Measurements from ENCODE around the gene GRP. TPM values are rescaled to one million over a fixed set of nuclear protein-coding genes. Genes with fewer than 3 reads are reported as not detected.

GRP gene
- total and polyA plus RNA-seq, 9 donors: 0.23 to 6.1 (median 1.6) TPM; not detected in 5

DNA sequence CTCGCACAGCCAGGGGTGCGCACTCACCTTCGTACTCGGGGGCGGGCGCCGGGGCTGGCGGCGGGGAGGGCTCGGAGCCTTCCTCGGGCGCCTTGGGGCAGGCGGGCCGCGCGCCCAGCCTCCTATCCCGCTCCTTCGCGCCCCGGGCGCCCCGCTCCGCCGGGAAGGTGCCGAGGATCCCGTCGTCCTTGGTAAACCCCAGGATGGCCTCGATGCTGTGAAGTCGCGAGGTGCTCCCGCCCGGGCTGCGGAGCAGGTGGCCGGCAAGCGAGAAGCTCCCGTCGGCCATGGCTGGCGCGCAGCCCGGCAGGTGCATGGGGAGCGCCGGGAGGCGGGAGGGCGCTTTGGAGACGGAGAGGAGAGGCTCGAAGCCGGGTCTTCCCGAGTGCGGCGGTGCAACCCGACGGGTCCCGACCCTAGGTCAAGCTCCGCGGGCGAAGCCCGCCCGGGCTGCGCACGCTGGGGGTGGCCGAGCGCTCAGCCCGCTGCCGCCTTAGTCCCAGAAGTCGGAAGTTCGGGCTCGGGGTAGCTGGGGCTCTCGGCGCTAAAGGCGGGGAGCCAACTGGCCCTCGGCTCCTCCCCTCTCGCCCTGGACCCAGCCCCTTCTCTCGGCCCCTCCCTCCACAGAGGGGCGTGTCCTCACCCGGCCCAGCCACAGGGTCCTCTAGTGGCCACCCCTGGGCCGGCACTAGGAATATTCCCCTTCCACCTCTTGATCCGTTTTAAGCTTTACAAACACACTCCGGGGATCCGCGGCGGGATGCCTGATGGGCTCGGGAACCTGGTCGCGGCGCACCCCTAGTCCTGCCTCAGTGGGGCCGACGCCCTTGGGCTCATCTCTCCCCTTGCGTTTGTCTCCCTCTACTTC lies 53.2 kb downstream of the GRP start, which contains the start of gene RAX:
RAX (minus strand) TSS at position 564 of the 868 bp plus-strand sequence; CDS start at position 316, 248 bp downstream.
- Histone ChIP-seq H3K4me1 (ENCODE audit: control insufficient read depth, insufficient read depth, low read length) (peaks cover 28% of the 10 kb centered on the region), H3K9me3 (replicated peaks; ENCODE audit: control insufficient read depth, low read depth, low read length) (no peaks in the 10 kb centered on the region), H3K4me3 (ENCODE audit: low read length) (peak within 1 kb of the TSS; percentile 5), H3K27me3 (ENCODE audit: control insufficient read depth, insufficient read depth, low read length) (peaks cover 84% of the 10 kb centered on the region), H3K27ac (ENCODE audit: low read length) (no peak within 1 kb of the TSS), H3K36me3 (ENCODE audit: control insufficient read depth, insufficient read depth, low read length) (no peaks in the 10 kb centered on the region)
- under 1% methylated on average over 77 of the region's 88 CpGs for WGBS (ENCODE audit: insufficient coverage)
- no peak for DNase-seq

DNA sequence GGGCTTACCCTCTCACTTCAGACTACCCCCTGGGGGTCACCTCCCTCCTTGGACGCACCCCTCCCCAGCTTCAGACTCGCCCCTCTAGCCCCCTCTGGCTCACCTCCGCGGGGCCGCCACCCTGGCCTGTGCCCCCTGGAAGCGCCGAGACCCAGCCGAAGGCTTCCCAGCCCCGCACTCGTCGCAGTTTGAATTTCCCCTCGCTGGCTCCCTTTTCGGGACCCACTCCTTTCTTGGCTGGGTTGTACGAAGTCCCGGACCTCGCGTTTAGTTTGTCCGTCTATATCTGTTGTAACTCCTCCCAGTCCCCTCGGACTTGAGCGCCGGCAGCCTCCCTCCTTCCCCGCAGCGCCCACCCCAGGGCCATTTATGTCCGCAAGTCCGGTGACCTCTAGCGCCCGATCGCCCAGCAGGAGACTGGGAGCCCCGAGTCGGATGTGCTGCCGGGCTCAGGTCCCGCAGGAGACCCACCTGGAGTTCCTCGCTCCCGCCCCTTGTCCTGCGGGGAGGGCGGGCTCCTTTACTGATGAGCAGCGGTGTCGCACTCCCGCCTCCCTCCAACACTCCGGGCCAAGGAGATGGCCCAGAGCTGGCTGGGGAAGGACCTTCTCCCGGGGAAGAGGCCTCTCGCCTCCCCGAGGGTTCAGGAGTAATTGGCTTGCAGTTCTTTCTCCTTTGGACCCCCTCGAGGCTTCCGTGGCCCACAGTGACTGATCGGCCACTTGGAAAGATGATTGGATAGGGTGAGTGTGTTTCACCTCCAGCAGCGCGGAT lies 54.0 kb downstream of the GRP start:
- DNase-seq: no peak
- H3K4me1 ChIP-seq (ENCODE audit: control insufficient read depth, insufficient read depth, low read length): peaks cover 22% of the 10 kb centered on the region
- H3K27ac ChIP-seq (ENCODE audit: low read length): no peak overlapping the region
- no peak overlapping the region for H3K4me3 ChIP-seq (ENCODE audit: low read length)
- no peaks in the 10 kb centered on the region for H3K36me3 ChIP-seq (ENCODE audit: control insufficient read depth, insufficient read depth, low read length)
- WGBS (ENCODE audit: insufficient coverage): 2% methylated on average over 37 of the region's 48 CpGs
- H3K9me3 ChIP-seq (replicated peaks; ENCODE audit: control insufficient read depth, low read depth, low read length): no peaks in the 10 kb centered on the region
- peaks cover 81% of the 10 kb centered on the region for H3K27me3 ChIP-seq (ENCODE audit: control insufficient read depth, insufficient read depth, low read length)

DNA sequence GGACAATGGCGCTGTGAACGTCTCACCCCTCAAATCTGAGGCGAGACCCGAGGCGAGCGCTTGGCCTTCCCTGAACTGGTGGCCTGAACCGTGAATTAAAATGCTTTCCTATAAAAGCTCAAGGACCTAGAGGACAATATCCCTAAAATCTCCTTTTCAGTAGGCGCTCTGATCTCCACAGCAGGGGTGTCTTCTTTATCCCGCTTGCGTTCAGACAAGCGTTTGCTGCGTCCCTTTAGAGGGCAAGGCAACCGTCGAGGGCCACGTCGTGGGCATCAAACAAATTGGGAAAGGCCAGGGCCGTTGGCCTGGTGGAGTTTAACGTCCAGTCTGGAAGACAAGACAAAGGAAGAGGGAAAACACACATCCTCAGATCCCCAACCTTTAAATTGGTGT lies 54.6 kb downstream of the GRP start:
- H3K4me3 ChIP-seq (ENCODE audit: low read length): no peak overlapping the region
- H3K36me3 ChIP-seq (ENCODE audit: control insufficient read depth, insufficient read depth, low read length): no peaks in the 10 kb centered on the region
- WGBS (ENCODE audit: insufficient coverage): 9% methylated on average over 8 of the region's 18 CpGs
- peaks cover 77% of the 10 kb centered on the region for H3K27me3 ChIP-seq (ENCODE audit: control insufficient read depth, insufficient read depth, low read length)
- peaks cover 19% of the 10 kb centered on the region for H3K4me1 ChIP-seq (ENCODE audit: control insufficient read depth, insufficient read depth, low read length)
- no peaks in the 10 kb centered on the region for H3K9me3 ChIP-seq (replicated peaks; ENCODE audit: control insufficient read depth, low read depth, low read length)
- no peak overlapping the region for H3K27ac ChIP-seq (ENCODE audit: low read length)
- no peak for DNase-seq

DNA sequence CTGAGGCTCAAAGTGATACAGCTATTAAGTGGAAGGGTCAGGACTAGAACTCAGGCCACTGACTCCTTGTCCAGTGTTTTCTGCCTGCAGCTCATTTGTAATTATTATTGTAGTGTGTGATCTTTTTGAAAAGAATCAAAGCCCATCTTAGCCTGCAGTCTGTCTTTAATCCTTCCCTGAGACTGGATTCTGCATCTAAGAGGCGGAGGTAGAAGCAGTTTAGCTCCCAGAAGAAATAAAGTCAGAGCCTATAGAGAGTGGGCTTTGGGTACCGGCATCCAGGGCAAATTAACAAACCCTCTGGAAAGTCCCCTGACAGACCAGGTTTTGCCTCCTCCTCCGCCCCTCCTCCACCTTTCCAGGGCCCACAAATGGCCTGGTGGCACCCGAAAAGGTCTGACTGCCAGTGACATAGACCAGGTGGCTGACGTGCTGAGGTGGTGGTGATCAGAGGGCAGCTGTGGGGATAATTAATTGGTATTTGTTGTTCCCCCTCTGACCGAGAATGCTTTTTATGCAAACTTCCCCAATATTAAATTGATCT lies 55.5 kb downstream of the GRP start:
- H3K4me1 ChIP-seq (ENCODE audit: control insufficient read depth, insufficient read depth, low read length): peaks cover 19% of the 10 kb centered on the region
- no peaks in the 10 kb centered on the region for H3K9me3 ChIP-seq (replicated peaks; ENCODE audit: control insufficient read depth, low read depth, low read length)
- DNase-seq: no peak
- WGBS (ENCODE audit: insufficient coverage): no CpG with 5 or more reads among the region's 6 CpGs
- no peaks in the 10 kb centered on the region for H3K36me3 ChIP-seq (ENCODE audit: control insufficient read depth, insufficient read depth, low read length)
- H3K4me3 ChIP-seq (ENCODE audit: low read length): no peak overlapping the region
- H3K27me3 ChIP-seq (ENCODE audit: control insufficient read depth, insufficient read depth, low read length): peaks cover 78% of the 10 kb centered on the region
- H3K27ac ChIP-seq (ENCODE audit: low read length): no peak overlapping the region

DNA sequence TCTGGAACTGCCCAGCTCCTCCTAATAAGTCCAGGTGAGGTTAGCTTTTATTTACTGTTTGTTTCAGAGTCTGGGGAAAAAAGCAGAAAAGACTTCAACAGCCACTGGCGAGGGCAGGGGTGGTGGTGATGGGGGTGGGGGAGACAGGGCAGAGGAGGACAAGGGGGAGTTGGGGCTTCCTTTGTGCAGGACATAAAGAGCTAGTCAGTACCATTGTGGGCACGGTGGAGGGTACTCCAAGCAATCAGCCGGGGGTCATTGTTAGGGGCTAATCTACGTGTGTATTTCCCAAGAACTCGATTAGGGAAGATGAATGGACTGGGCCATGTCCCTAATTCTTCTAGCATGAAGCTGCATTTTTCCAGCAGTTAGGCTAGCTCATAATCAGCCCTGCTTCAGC lies 56.1 kb downstream of the GRP start:
- Histone ChIP-seq H3K9me3 (replicated peaks; ENCODE audit: control insufficient read depth, low read depth, low read length) (no peaks in the 10 kb centered on the region), H3K27ac (ENCODE audit: low read length) (no peak overlapping the region), H3K36me3 (ENCODE audit: control insufficient read depth, insufficient read depth, low read length) (no peaks in the 10 kb centered on the region), H3K27me3 (ENCODE audit: control insufficient read depth, insufficient read depth, low read length) (peaks cover 73% of the 10 kb centered on the region), H3K4me3 (ENCODE audit: low read length) (no peak overlapping the region), H3K4me1 (ENCODE audit: control insufficient read depth, insufficient read depth, low read length) (peaks cover 19% of the 10 kb centered on the region)
- 18% methylated on average over 5 of the region's 5 CpGs for WGBS (ENCODE audit: insufficient coverage)
- DNase-seq: no peak

DNA sequence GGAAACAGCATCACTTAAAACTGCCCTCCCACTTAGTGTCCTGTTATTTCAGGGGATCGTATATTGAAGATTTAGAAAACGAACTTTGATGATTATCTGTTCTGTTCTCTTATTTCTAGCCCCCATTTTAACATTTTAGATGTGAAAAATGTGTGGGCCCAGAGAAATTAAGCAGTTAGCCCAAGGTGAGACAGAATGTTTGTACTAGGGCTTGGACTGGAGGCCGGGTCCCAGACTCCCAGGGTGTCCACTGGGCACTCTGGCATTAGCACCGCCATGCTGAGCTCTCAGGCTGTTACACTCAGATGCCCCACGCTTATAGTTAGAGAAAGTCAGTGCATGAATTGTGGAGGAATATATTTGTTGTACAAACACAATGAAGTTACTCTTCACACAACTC lies 58.8 kb downstream of the GRP start:
- 100% methylated on average over 1 of the region's 5 CpGs for WGBS (ENCODE audit: insufficient coverage)
- peaks cover 60% of the 10 kb centered on the region for H3K27me3 ChIP-seq (ENCODE audit: control insufficient read depth, insufficient read depth, low read length)
- DNase-seq: no peak

DNA sequence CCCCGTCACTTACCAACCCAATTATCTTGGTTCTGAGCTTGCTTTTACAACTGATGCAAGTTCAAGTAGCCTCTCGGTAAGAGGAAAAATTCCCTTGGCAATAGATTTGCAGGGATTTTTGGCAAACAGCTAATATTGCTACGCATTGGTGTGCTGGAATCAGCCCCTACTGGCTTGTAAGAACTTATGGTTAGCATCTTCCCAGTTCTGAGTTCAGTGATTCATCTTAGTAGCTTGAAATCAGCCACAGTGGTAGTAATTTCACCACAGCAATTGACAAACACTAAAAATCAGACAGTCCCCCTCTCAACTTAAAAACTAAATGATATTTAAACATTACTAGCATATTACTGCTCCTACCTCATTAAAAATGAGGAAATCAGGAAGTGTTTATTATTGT lies 59.2 kb downstream of the GRP start:
- DNase-seq: no peak
- Histone ChIP-seq H3K27ac (ENCODE audit: low read length) (no peak overlapping the region), H3K4me3 (ENCODE audit: low read length) (no peak overlapping the region), H3K27me3 (ENCODE audit: control insufficient read depth, insufficient read depth, low read length) (peaks cover 60% of the 10 kb centered on the region), H3K9me3 (replicated peaks; ENCODE audit: control insufficient read depth, low read depth, low read length) (no peaks in the 10 kb centered on the region), H3K36me3 (ENCODE audit: control insufficient read depth, insufficient read depth, low read length) (no peaks in the 10 kb centered on the region), H3K4me1 (ENCODE audit: control insufficient read depth, insufficient read depth, low read length) (peaks cover 1% of the 10 kb centered on the region)
- 20% methylated on average over 1 of the region's 3 CpGs for WGBS (ENCODE audit: insufficient coverage)

More for the DNA sequence above, 58.8 kb downstream of the GRP start:
- Histone ChIP-seq H3K27ac (ENCODE audit: low read length) (no peak overlapping the region), H3K4me1 (ENCODE audit: control insufficient read depth, insufficient read depth, low read length) (peaks cover 4% of the 10 kb centered on the region), H3K4me3 (ENCODE audit: low read length) (no peak overlapping the region), H3K36me3 (ENCODE audit: control insufficient read depth, insufficient read depth, low read length) (no peaks in the 10 kb centered on the region), H3K9me3 (replicated peaks; ENCODE audit: control insufficient read depth, low read depth, low read length) (no peaks in the 10 kb centered on the region)

DNA sequence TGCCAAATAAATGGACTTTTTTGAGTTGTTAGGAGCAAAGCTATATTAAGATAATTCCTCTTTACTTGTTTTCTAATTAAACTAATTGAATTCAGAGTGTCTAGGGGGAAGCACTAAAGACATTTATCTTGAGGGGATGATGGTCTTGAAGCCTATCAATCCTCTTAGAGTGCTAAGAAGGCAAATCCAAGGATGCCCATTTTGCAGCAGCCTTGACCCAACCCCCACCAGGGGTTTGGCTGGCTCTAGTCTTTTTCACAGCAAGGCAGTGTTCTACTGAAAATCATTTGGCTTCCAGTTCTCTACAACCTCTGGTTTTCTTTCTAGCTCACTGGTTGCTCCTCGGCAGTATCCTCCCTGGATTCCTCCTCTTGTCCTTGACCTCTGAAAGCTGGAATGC lies 59.8 kb downstream of the GRP start:
- no peak overlapping the region for H3K4me3 ChIP-seq (ENCODE audit: low read length)
- H3K27me3 ChIP-seq (ENCODE audit: control insufficient read depth, insufficient read depth, low read length): peaks cover 55% of the 10 kb centered on the region
- no peaks in the 10 kb centered on the region for H3K36me3 ChIP-seq (ENCODE audit: control insufficient read depth, insufficient read depth, low read length)
- no peaks in the 10 kb centered on the region for H3K4me1 ChIP-seq (ENCODE audit: control insufficient read depth, insufficient read depth, low read length)
- H3K9me3 ChIP-seq (replicated peaks; ENCODE audit: control insufficient read depth, low read depth, low read length): no peaks in the 10 kb centered on the region
- 55% methylated on average over 1 of the region's 1 CpG for WGBS (ENCODE audit: insufficient coverage)
- H3K27ac ChIP-seq (ENCODE audit: low read length): no peak overlapping the region
- DNase-seq: no peak

Measured in muscle of leg (tissue), 11 donors.